GM12875 (cell line): ENCODE results near the gene PROSER3.

Experiments
- H3K4me3 ChIP-seq: one replicate; pipeline ENCODE4 v1.5.1; 2011; ENCODE audit warnings: low read depth, low read length, control low read depth
- TF ChIP-seq, protein P1 (sequence below): IDR thresholded peaks from 2 replicates; pipeline ENCODE4 v1.5.1; 2011; ENCODE audit warnings: low read depth, mild to moderate bottlenecking, control low read depth, inconsistent platforms, low read length, moderate library complexity, borderline replicate concordance; ENCODE audit not compliant: insufficient read depth

The PROSER3 gene

DNA sequence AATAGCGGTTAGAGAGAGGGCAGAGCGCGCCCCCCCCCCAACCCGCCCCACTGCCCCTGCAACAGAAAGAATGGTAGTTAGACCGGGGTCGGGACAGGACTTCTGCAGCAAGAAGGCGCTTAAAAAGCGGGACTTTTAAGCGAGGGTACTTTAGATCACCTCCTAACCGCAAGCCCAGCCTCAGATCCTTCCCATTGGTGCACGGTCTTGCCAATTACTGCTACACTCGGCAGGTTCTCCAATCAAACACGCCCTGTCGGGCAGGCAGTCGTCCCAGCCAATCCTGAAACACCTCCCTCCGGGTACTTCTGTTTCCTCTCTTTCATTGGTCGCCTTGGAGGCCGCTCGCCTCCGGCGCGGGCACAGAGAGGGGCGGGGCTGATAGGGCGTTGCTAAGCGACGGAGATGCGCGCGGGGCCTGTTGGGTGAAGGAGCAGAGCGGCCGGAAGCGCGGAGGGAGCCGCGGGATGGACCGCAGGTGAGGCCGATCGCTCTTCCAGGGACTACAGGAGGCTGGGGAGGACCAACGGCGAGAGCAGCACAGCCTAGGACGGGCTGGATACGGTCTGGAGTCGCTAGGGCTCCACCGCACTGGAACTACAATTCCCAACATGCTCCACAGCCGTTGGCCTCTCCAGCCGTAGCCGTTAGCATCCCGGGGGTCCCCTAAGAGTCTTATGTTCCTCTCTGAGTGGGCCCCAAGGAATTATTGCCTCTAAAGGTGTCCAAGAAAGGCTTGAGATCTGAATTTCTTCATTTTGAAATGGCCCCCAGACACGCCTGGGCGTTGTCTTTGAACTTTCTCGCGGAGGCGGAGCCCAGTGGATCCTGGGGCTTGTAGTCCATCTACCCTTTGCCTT is at the start of gene PROSER3:
PROSER3 (plus strand) TSS at position 428 of the 860 bp plus-strand sequence; CDS start at position 468, 40 bp downstream.
- TF ChIP-seq, protein P1, sequence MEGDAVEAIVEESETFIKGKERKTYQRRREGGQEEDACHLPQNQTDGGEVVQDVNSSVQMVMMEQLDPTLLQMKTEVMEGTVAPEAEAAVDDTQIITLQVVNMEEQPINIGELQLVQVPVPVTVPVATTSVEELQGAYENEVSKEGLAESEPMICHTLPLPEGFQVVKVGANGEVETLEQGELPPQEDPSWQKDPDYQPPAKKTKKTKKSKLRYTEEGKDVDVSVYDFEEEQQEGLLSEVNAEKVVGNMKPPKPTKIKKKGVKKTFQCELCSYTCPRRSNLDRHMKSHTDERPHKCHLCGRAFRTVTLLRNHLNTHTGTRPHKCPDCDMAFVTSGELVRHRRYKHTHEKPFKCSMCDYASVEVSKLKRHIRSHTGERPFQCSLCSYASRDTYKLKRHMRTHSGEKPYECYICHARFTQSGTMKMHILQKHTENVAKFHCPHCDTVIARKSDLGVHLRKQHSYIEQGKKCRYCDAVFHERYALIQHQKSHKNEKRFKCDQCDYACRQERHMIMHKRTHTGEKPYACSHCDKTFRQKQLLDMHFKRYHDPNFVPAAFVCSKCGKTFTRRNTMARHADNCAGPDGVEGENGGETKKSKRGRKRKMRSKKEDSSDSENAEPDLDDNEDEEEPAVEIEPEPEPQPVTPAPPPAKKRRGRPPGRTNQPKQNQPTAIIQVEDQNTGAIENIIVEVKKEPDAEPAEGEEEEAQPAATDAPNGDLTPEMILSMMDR = no peak

DNA sequence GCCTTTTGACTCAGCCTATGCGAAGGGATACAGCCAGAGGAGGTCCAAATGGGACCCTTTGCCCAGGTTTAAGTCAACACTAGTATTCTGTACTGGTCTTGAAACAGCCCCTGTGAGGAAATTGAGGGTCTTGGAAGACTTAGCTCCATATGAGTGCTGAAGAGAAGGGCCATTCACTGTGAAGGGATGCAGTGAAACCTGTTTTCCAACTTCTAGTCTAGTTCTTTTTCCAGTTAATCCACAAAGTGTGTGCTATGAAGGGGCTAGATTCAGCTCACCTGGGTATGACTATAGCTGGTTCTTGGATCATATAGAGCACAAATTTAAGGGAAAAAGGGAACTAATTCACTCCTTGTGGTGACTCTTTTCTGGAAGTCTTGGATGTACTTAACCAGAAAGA is 49.6 kb upstream of the PROSER3 start:
- TF ChIP-seq, protein P1 = no peak

More for the DNA sequence above, at the start of gene PROSER3:
- H3K4me3 ChIP-seq = peak within 1 kb of the TSS; percentile 90

DNA sequence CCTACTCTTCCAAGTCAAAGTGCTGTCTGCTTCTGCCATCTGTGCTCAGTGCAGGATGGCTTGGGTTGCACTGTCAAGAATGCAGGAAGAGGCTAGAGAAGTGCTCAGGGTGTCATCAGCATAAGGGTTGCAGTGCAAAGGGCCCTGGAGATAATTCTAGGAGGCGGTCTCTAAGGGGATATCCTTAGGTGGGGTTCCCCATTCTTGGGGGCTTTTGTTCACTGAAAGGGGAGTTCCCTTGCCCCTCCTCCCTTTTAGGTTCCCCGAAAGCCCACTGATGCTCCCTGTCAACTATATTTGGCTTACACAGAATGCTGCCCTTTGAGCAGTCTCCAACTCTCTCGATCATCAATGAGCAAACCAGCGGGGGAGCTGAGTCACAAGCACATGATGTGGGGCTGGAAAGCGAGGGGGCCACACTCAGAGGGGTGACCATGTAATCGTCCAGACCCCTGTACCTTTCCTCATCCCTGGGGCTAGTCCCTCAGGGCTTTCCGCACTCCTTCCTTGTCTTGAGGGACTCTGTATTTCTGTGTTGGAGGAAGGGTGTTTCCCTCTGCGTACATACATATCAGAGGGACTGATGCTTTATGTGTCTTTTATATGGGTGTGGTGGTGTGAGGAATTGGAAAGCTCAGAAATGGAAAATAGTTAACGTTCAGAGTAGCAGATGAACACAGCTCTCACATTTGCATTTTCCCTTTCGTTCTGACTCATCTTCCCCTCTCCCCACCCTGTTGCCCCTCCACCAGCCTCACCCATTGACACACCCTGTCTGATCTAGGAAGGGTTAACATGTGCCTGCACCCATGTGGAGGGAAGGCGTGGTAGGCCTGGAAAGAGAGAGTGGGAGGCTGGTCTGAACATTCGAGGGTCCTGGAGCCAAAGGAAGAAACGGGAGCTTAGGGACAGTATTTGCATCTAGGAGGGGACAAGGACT is 46.9 kb upstream of the PROSER3 start:
- H3K4me3 ChIP-seq = peak overlapping the region; percentile 28
- TF ChIP-seq, protein P1 = no peak

More for the DNA sequence above, 49.6 kb upstream of the PROSER3 start:
- H3K4me3 ChIP-seq = no peak overlapping the region

DNA sequence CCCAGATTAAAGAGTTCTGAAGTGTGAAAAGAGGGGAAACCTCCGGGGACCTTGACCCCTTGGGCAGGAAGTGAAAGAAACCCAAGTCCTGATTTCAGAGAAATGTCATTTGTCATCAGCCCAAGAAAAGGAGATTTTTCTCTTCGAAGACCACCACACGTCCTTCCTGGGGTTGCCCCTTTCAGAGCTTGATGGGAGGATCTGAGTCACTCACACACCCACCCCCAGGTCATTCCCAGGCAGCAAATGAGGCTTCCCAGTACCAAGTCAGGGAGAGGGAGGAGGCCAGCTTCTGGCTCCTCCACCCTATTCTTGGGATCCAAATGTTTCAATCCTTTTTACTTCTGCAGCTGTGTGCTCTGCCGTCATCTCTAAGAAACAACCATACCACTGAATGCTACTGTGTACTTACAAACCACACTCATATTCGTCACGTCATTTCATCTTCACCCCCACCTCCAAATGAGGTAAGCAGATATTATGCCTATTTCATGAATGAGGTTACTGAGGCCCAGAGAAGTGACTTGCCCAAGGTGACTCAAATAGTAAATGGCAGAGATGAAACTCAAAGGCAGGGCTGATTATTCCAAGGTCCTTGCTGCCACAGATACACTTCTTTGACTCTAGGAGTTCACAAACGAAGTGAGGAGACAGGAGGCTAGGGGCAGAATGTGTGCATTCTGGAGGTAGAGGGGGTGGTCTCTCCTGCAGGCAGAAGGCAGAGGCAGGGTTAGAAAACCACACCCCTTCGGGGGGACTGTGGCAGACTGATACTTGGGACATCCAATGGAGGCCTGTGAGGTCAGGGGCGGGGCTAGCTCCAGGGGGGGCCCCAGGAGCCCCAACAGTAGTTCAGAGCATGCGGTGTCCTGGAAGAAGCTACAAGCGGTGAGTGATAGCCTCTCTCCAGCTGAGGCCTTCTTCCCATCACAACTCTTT is 45.1 kb upstream of the PROSER3 start:
- peak overlapping the region; percentile 57 for H3K4me3 ChIP-seq
- TF ChIP-seq, protein P1 = no peak

DNA sequence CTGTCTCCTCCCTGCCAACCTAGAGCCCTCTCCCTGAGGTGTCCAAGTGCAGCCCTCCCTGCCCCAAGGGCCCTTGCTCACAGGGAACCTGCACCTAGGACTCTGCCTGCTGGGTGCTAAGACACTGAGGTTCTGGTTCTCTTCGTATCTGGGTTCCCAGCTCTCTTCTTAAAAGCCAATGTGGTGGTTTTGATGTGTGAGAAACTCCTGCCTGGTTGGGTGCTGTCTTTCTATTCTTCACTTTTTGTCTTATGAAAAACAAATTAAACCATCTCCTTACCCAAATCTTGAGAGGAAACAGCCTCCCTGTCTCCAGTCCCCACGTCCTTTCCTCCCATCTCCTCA is 44.5 kb upstream of the PROSER3 start:
- TF ChIP-seq, protein P1 = no peak
- H3K4me3 ChIP-seq = peak overlapping the region; percentile 57

DNA sequence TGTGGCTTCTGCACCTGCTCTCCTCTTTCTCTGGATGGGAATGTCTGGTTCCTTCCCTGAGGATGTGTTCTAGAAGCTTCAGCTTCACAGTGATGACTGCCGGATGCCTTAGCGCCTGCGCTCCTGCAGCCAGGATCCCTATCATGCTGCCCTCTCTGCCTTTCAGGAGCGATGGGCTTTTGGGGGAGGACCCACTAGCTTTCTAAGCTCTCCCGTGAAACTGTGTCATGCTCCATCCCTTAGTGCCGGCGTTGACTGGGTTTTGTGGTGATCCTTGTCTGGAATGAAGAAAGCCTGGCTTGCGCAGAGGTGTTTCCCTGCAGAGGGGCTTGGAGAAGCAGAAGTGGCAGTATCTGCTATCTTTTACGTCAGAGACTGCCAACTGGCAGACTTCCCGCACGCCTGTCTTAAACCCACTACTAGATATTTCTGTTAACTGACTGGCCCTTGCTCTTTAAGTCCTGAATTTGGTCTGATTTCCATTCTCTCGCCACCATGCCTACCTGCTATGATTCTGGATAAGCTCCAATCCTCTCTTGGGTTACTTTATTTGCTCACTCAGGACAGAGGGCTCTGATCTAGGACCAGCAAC is 44.0 kb upstream of the PROSER3 start:
- H3K4me3 ChIP-seq = peak overlapping the region; percentile 57
- TF ChIP-seq, protein P1 = no peak
